T-cell (primary cell): ENCODE results near the gene TMPRSS11D. TPM values are rescaled to one million over a fixed set of nuclear protein-coding genes. Genes with fewer than 3 reads are reported as not detected.
A peak's percentile ranks its signal among the peaks of the same experiment; 100 is the strongest.

Experiments
- ATAC-seq, 4 experiments: fragments of 200-7000 bp in 3 of 4; fragments of 150-1000 bp in 1 of 4; cut with Tn5 transposase; replicated peaks in 1 of 4; 1 replicate in 3 of 4; 2 replicates in 1 of 4; pipeline ENCODE4 v1.10.0; 2021; ENCODE audit warnings: moderate library complexity in 3 of 4, mild to moderate bottlenecking in 2 of 4, moderate number of reproducible peaks in 1 of 4
- CTCF ChIA-PET, 2 donors: fragments of 300-600 bp; sonication (Branson Sonifier 250); formaldehyde crosslinking; loops; one replicate each; lab custom pipeline; 2022; ENCODE audit warnings: antibody characterized with exemption in 2 of 2; lab: Charles Lee
- POLR2A ChIA-PET, 2 donors: fragments of 300-600 bp; sonication (Branson Sonifier 250); formaldehyde crosslinking; loops; one replicate each; lab custom pipeline; 2022; ENCODE audit warnings: antibody characterized with exemption in 2 of 2; lab: Charles Lee
- DNase-seq, 35 experiments: peaks; one replicate each; pipeline versions ENCODE4 v3.0.0 to v3.0.0-alpha.2; 2013 to 2023
- H3K27ac ChIP-seq: one replicate; pipeline ENCODE4 v1.5.1; 2013; ENCODE audit warnings: low read length
- H3K27me3 ChIP-seq, 2 experiments: replicated peaks in 1 of 2; 1 replicate in 1 of 2; 2 replicates in 1 of 2; pipeline versions ENCODE4 v1.6.1 to v1.7.0; 2013; ENCODE audit warnings: low read length in 1 of 2, mixed read lengths in 1 of 2; ENCODE audit not compliant: control insufficient read depth in 2 of 2, insufficient read depth in 2 of 2; ENCODE audit errors: extremely low read depth in 1 of 2
- H3K36me3 ChIP-seq, 2 donors: 1 replicate in 1 of 2; 2 replicates in 1 of 2; pipeline versions ENCODE4 v1.6.1 to v1.7.0; 2013; ENCODE audit warnings: low read length in 1 of 2; ENCODE audit not compliant: control insufficient read depth in 2 of 2, insufficient read depth in 1 of 2; ENCODE audit errors: extremely low read depth in 1 of 2
- H3K4me1 ChIP-seq, 2 experiments: 1 replicate in 1 of 2; 2 replicates in 1 of 2; pipeline versions ENCODE4 v1.6.1 to v1.7.0; 2013; ENCODE audit warnings: low read length in 2 of 2, mixed read lengths in 1 of 2; ENCODE audit not compliant: insufficient read depth in 2 of 2, control insufficient read depth in 1 of 2; ENCODE audit errors: extremely low read depth in 1 of 2
- H3K4me3 ChIP-seq, 2 donors: 1 replicate in 1 of 2; 2 replicates in 1 of 2; pipeline versions ENCODE4 v1.5.1 to v1.7.0; 2013; ENCODE audit warnings: mild to moderate bottlenecking in 2 of 2, low read length in 1 of 2, moderate library complexity in 1 of 2; ENCODE audit not compliant: control insufficient read depth in 1 of 2; ENCODE audit errors: extremely low read depth in 1 of 2
- H3K9me3 ChIP-seq: 2 replicates; pipeline ENCODE4 v1.7.0; 2013
- H3K27ac Mint-ChIP-seq, 2 donors: one replicate each; pipeline ENCODE4 v1.8.0; 2020 to 2021; ENCODE audit warnings: mild to moderate bottlenecking in 2 of 2, mixed read lengths in 2 of 2
- H3K27me3 Mint-ChIP-seq, 2 donors: one replicate each; pipeline ENCODE4 v1.8.0; 2021 to 2022; ENCODE audit warnings: mixed read lengths in 2 of 2
- H3K36me3 Mint-ChIP-seq: one replicate; pipeline ENCODE4 v1.8.0; 2021; ENCODE audit warnings: mixed read lengths
- H3K4me1 Mint-ChIP-seq, 3 donors: one replicate each; pipeline ENCODE4 v1.8.0; 2020 to 2022; ENCODE audit warnings: mixed read lengths in 3 of 3, mild to moderate bottlenecking in 1 of 3
- H3K4me3 Mint-ChIP-seq, 3 donors: one replicate each; pipeline ENCODE4 v1.8.0; 2020 to 2022; ENCODE audit warnings: mild to moderate bottlenecking in 3 of 3, mixed read lengths in 3 of 3, moderate library complexity in 3 of 3
- H3K9me3 Mint-ChIP-seq, 3 donors: one replicate each; pipeline ENCODE4 v1.8.0; 2020 to 2022; ENCODE audit warnings: mixed read lengths in 3 of 3
- WGBS: methylation state at CpG from one replicate; pipeline ENCODE4 v1.1.5; 2013; ENCODE audit warnings: missing lambda C conversion rate; ENCODE audit not compliant: insufficient coverage; 5-methylcytosine and 5-hydroxymethylcytosine counted together
- total RNA-seq, 35 experiments: library from RNA in 6 of 35; stranded (reverse) in 6 of 35; fragments of 120-200 nt in 1 of 35; gene quantifications; one replicate each; pipeline versions ENCODE4 v1.2.1 to v1.2.4 and lab custom pipeline; 2013 to 2026

The TMPRSS11D gene
- total RNA-seq, 5 donors from 2014 or later (not counting 1 experiment from before 2014, with no cell fraction given), result not detected

GRCh38 chr4:67873116-67873515 is 10.7 kb downstream of the TMPRSS11D start:
- Mint-ChIP-seq H3K4me1 (no peaks in the 10 kb centered on the region), H3K9me3 (peaks cover 0 to 5% (median 0%) of the 10 kb centered on the region in 3 donors), H3K27me3 (peaks cover 0 to 3% of the 10 kb centered on the region in 2 donors), H3K4me3 (no peak overlapping the region), H3K27ac (no peak overlapping the region), H3K36me3 (no peaks in the 10 kb centered on the region)
- H3K27me3 ChIP-seq, result no peaks in the 10 kb centered on the region
- H3K4me1 ChIP-seq, result no peaks in the 10 kb centered on the region
- POLR2A ChIA-PET, result no interaction called here
- no peak overlapping the region for H3K27ac ChIP-seq
- H3K4me3 ChIP-seq, result no peak overlapping the region
- ATAC-seq (no peak), DNase-seq (no peak)
- H3K36me3 ChIP-seq, result no peaks in the 10 kb centered on the region
- H3K9me3 ChIP-seq, result no peaks in the 10 kb centered on the region
- 80% methylated on average over 1 of the region's 1 CpG for WGBS
- CTCF ChIA-PET, result no interaction called here

GRCh38 chr4:67871867-67872266 is 11.9 kb downstream of the TMPRSS11D start:
- H3K9me3 Mint-ChIP-seq, result peaks cover 0 to 8% (median 4%) of the 10 kb centered on the region in 3 donors
- H3K4me3 ChIP-seq, result no peak overlapping the region
- no peak overlapping the region for H3K27ac Mint-ChIP-seq
- no peaks in the 10 kb centered on the region for H3K27me3 ChIP-seq
- ATAC-seq, result no peak
- H3K27ac ChIP-seq, result no peak overlapping the region
- no peaks in the 10 kb centered on the region for H3K36me3 ChIP-seq
- no peak overlapping the region for H3K4me3 Mint-ChIP-seq
- no peaks in the 10 kb centered on the region for H3K9me3 ChIP-seq
- no peaks in the 10 kb centered on the region for H3K4me1 Mint-ChIP-seq
- DNase-seq, result peak in 1 of 35 experiments; percentile 1
- H3K4me1 ChIP-seq, result no peaks in the 10 kb centered on the region
- H3K27me3 Mint-ChIP-seq, result no peaks in the 10 kb centered on the region
- POLR2A ChIA-PET, result no interaction called here
- H3K36me3 Mint-ChIP-seq, result no peaks in the 10 kb centered on the region
- CTCF ChIA-PET, result interaction anchor here in 1 of 2 donors (0.6 kb wide), 1 partner anchor 31 kb away, joined by 5 read pairs; no protein-coding TSS in a partner anchor

GRCh38 chr4:67869580-67870190 is 14.1 kb downstream of the TMPRSS11D start:
- no peak overlapping the region for H3K27ac ChIP-seq
- ATAC-seq (no peak), DNase-seq (no peak)
- no peaks in the 10 kb centered on the region for H3K36me3 ChIP-seq
- Mint-ChIP-seq H3K9me3 (peaks cover 5 to 11% (median 9%) of the 10 kb centered on the region in 3 donors), H3K4me3 (no peak overlapping the region), H3K36me3 (no peaks in the 10 kb centered on the region), H3K27me3 (no peaks in the 10 kb centered on the region), H3K27ac (no peak overlapping the region), H3K4me1 (no peaks in the 10 kb centered on the region)
- ChIA-PET CTCF (no interaction called here), POLR2A (no interaction called here)
- no CpG with 5 or more reads among the region's 4 CpGs for WGBS
- H3K9me3 ChIP-seq, result no peaks in the 10 kb centered on the region
- H3K4me1 ChIP-seq, result no peaks in the 10 kb centered on the region
- no peaks in the 10 kb centered on the region for H3K27me3 ChIP-seq
- H3K4me3 ChIP-seq, result no peak overlapping the region

- H3K27me3 Mint-ChIP-seq, result peaks cover 4 to 14% of the 10 kb centered on the region in 2 donors
- H3K4me1 Mint-ChIP-seq, result no peaks in the 10 kb centered on the region
- ChIA-PET POLR2A (no interaction called here), CTCF (interaction anchor here in 1 of 2 donors (0.7 kb wide), 1 partner anchor 10 kb away, joined by 3 read pairs; no protein-coding TSS in a partner anchor)
- DNase-seq, result no peak
- no peaks in the 10 kb centered on the region for H3K36me3 Mint-ChIP-seq
- Histone ChIP-seq H3K27ac (no peak overlapping the region), H3K36me3 (no peaks in the 10 kb centered on the region), H3K4me1 (no peaks in the 10 kb centered on the region), H3K27me3 (no peaks in the 10 kb centered on the region), H3K4me3 (no peak overlapping the region), H3K9me3 (no peaks in the 10 kb centered on the region)
- WGBS, result 81% methylated on average over 4 of the region's 6 CpGs
- no peak overlapping the region for H3K4me3 Mint-ChIP-seq
- H3K27ac Mint-ChIP-seq, result no peak overlapping the region
- no peak for ATAC-seq
- H3K9me3 Mint-ChIP-seq, result peaks cover 6 to 8% (median 7%) of the 10 kb centered on the region in 3 donors
These were observed 22.3 kb downstream of the TMPRSS11D start for GRCh38 chr4:67861513-67861912.

GRCh38 chr4:67853336-67853735 is 30.5 kb downstream of the TMPRSS11D start:
- WGBS, result no CpG with 5 or more reads among the region's 2 CpGs
- ChIA-PET CTCF (no interaction called here), POLR2A (no interaction called here)
- Mint-ChIP-seq H3K4me3 (no peak overlapping the region), H3K4me1 (no peaks in the 10 kb centered on the region), H3K36me3 (no peaks in the 10 kb centered on the region), H3K27me3 (peaks cover 6 to 10% of the 10 kb centered on the region in 2 donors), H3K9me3 (peaks cover 0 to 10% (median 5%) of the 10 kb centered on the region in 3 donors), H3K27ac (no peak overlapping the region)
- no peak overlapping the region for H3K27ac ChIP-seq
- ATAC-seq (no peak), DNase-seq (no peak)
- no peaks in the 10 kb centered on the region for H3K4me1 ChIP-seq
- H3K27me3 ChIP-seq, result no peaks in the 10 kb centered on the region
- H3K9me3 ChIP-seq, result no peaks in the 10 kb centered on the region
- H3K36me3 ChIP-seq, result no peaks in the 10 kb centered on the region
- no peak overlapping the region for H3K4me3 ChIP-seq

- no peak overlapping the region for H3K4me3 Mint-ChIP-seq
- Histone ChIP-seq H3K27me3 (no peaks in the 10 kb centered on the region), H3K9me3 (no peaks in the 10 kb centered on the region), H3K4me1 (no peaks in the 10 kb centered on the region), H3K27ac (no peak overlapping the region), H3K36me3 (no peaks in the 10 kb centered on the region), H3K4me3 (no peak overlapping the region)
- H3K4me1 Mint-ChIP-seq, result no peaks in the 10 kb centered on the region
- H3K36me3 Mint-ChIP-seq, result no peaks in the 10 kb centered on the region
- POLR2A ChIA-PET, result no interaction called here
- CTCF ChIA-PET, result no interaction called here
- no CpG with 5 or more reads among the region's 2 CpGs for WGBS
- H3K27me3 Mint-ChIP-seq, result no peaks in the 10 kb centered on the region
- DNase-seq (no peak), ATAC-seq (no peak)
- H3K9me3 Mint-ChIP-seq, result peaks cover 4 to 18% (median 10%) of the 10 kb centered on the region in 3 donors
- H3K27ac Mint-ChIP-seq, result no peak overlapping the region
These were observed 62.9 kb downstream of the TMPRSS11D start for GRCh38 chr4:67820903-67821302.
